ENCODE data around the gene GYPB. TPM values are rescaled to one million over a fixed set of nuclear protein-coding genes. Genes with fewer than 3 reads are reported as not detected.

GYPB gene
- not detected in 5 replicates for total RNA-seq (2022; extraction: Qiagen RNA extraction)

DNA sequence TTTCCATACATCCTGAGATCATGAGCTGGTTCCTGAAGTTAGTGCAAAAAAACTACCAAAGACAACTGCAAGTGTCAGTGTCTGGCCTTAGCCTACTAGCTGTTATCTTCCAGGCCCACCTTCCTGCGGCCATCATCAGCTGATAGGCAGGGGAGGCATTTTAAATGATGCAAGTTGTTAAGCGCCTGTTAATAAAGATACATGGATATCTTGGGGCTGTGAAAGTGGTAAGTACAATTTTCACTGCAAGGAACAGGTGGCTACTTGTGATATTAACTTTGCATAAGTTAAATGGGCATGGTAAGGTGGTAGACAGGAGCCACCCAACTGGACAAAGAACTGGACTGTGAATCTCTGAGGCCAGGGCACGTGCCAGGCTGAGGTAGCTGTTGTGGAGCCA, at the start of gene GYPB:
GYPB (minus strand) TSS at position 104 of the 400 bp plus-strand sequence; CDS start at position 11, 93 bp downstream.

Other genes with a start within 250 kb of the GYPB start
- not detected in 5 replicates for gene GYPE, start 113.8 kb downstream of the GYPB start, total RNA-seq (2022; extraction: Qiagen RNA extraction)
- not detected in 5 replicates for gene GYPA, start 121.3 kb upstream of the GYPB start, total RNA-seq (2022; extraction: Qiagen RNA extraction)

Measured in A549 treated with CORT108297 at 1 μM for 4 hours (cell line).